Astrocyte (in vitro differentiated cells and primary cell): ENCODE measurements around the gene PAAF1. TPM values are rescaled to one million over a fixed set of nuclear protein-coding genes. Genes with fewer than 3 reads are reported as not detected.

Experiments used
- DNase-seq: peaks from one replicate; pipeline ENCODE4 v3.0.0-alpha.2; 2010; ENCODE audit warnings: low read depth
- FAIRE-seq: peaks from 2 replicates; lab custom pipeline; 2011; peaks lifted over from hg19 to GRCh38; lab: Jason Lieb, UNC
- H2AFZ ChIP-seq: 2 replicates; pipeline ENCODE4 v1.6.0; 2012; ENCODE audit warnings: low read depth, low read length, inconsistent platforms
- H3K27ac ChIP-seq: 2 replicates; pipeline ENCODE4 v1.5.1; 2011; ENCODE audit warnings: low read depth, low read length, inconsistent platforms
- H3K27me3 ChIP-seq: 2 replicates; pipeline ENCODE4 v1.6.0; 2011; ENCODE audit warnings: low read length, inconsistent platforms; ENCODE audit not compliant: insufficient read depth
- H3K36me3 ChIP-seq: 2 replicates; pipeline ENCODE4 v1.5.1; 2011; ENCODE audit warnings: low read length, inconsistent platforms; ENCODE audit not compliant: insufficient read depth
- H3K4me1 ChIP-seq: 2 replicates; pipeline ENCODE4 v1.5.1; 2011; ENCODE audit warnings: low read length, inconsistent platforms; ENCODE audit not compliant: insufficient read depth
- H3K4me2 ChIP-seq: 2 replicates; pipeline ENCODE4 v1.6.0; 2012; ENCODE audit warnings: low read length, inconsistent platforms
- H3K4me3 ChIP-seq: 2 replicates; pipeline ENCODE4 v1.5.1; 2011; ENCODE audit warnings: low read depth, mild to moderate bottlenecking, low read length, inconsistent platforms; ENCODE audit not compliant: insufficient read depth
- H3K79me2 ChIP-seq: 2 replicates; pipeline ENCODE4 v1.6.0; 2012; ENCODE audit warnings: mild to moderate bottlenecking, low read length, inconsistent platforms; ENCODE audit not compliant: insufficient read depth
- H3K9ac ChIP-seq: 2 replicates; pipeline ENCODE4 v1.6.0; 2012; ENCODE audit warnings: mild to moderate bottlenecking, low read length, inconsistent platforms
- H3K9me3 ChIP-seq: 2 replicates; pipeline ENCODE4 v1.5.1; 2012; ENCODE audit warnings: low read depth, mild to moderate bottlenecking, low read length, inconsistent platforms; ENCODE audit not compliant: insufficient read depth
- H4K20me1 ChIP-seq: 2 replicates; pipeline ENCODE4 v1.6.0; 2012; ENCODE audit warnings: low read length, inconsistent platforms; ENCODE audit not compliant: insufficient read depth
- H3K27ac Mint-ChIP-seq: one replicate; pipeline ENCODE4 v1.8.0; 2021; ENCODE audit warnings: mild to moderate bottlenecking, mixed read lengths; ENCODE audit not compliant: unreplicated experiment
- H3K27me3 Mint-ChIP-seq: one replicate; pipeline ENCODE4 v1.8.0; 2021; ENCODE audit warnings: low read depth, mixed read lengths; ENCODE audit not compliant: unreplicated experiment
- H3K36me3 Mint-ChIP-seq: one replicate; pipeline ENCODE4 v1.8.0; 2021; ENCODE audit warnings: low read depth, mixed read lengths; ENCODE audit not compliant: unreplicated experiment
- H3K4me1 Mint-ChIP-seq: one replicate; pipeline ENCODE4 v1.8.0; 2021; ENCODE audit warnings: low read depth, mixed read lengths; ENCODE audit not compliant: unreplicated experiment
- H3K4me3 Mint-ChIP-seq: one replicate; pipeline ENCODE4 v1.8.0; 2021; ENCODE audit warnings: mild to moderate bottlenecking, moderate library complexity, mixed read lengths; ENCODE audit not compliant: unreplicated experiment
- H3K9me3 Mint-ChIP-seq: one replicate; pipeline ENCODE4 v1.8.0; 2021; ENCODE audit warnings: mild to moderate bottlenecking, mixed read lengths; ENCODE audit not compliant: unreplicated experiment
- CTCF ChIP-seq: IDR thresholded peaks from 2 replicates; pipeline ENCODE4 v1.5.1; 2011; ENCODE audit warnings: low read depth, mild to moderate bottlenecking, inconsistent platforms, low read length, moderate library complexity; ENCODE audit not compliant: insufficient read depth
- EZH2 ChIP-seq: IDR thresholded peaks from 2 replicates; pipeline ENCODE4 v1.6.1; 2012; ENCODE audit warnings: mild to moderate bottlenecking, low read length, inconsistent platforms; ENCODE audit not compliant: insufficient read depth
- total RNA-seq: library from RNA; stranded (reverse); gene quantifications from 2 replicates; pipeline ENCODE4 v1.2.1, GENCODE V29; 2021

The PAAF1 gene
- total RNA-seq, 1 donor from 2014 or later, result 14.2 TPM

GRCh38 chr11:73929388-73929787, 52.6 kb downstream of the PAAF1 start:
- DNase-seq (no peak), FAIRE-seq (no peak)
- H3K9me3 Mint-ChIP-seq, result peaks cover 2% of the 10 kb centered on the region
- no peaks in the 10 kb centered on the region for H3K27me3 ChIP-seq
- H3K4me3 ChIP-seq, result no peak overlapping the region
- H3K4me3 Mint-ChIP-seq, result no peak overlapping the region
- no peaks in the 10 kb centered on the region for H4K20me1 ChIP-seq
- H3K79me2 ChIP-seq, result no peaks in the 10 kb centered on the region
- H3K27ac Mint-ChIP-seq, result no peak overlapping the region
- no peak overlapping the region for H3K27ac ChIP-seq
- H3K4me2 ChIP-seq, result no peak overlapping the region
- no peak overlapping the region for H2AFZ ChIP-seq
- H3K36me3 ChIP-seq, result peaks cover 12% of the 10 kb centered on the region
- H3K36me3 Mint-ChIP-seq, result peaks cover 11% of the 10 kb centered on the region
- TF ChIP-seq EZH2 (no peak), CTCF (no peak)
- H3K27me3 Mint-ChIP-seq, result no peaks in the 10 kb centered on the region
- H3K4me1 ChIP-seq, result no peaks in the 10 kb centered on the region
- H3K9me3 ChIP-seq, result no peaks in the 10 kb centered on the region
- no peak overlapping the region for H3K9ac ChIP-seq
- H3K4me1 Mint-ChIP-seq, result no peaks in the 10 kb centered on the region

- Histone ChIP-seq H3K27ac (no peak overlapping the region), H3K27me3 (no peaks in the 10 kb centered on the region), H4K20me1 (no peaks in the 10 kb centered on the region), H3K79me2 (no peaks in the 10 kb centered on the region), H3K36me3 (peaks cover 12% of the 10 kb centered on the region), H3K9me3 (no peaks in the 10 kb centered on the region), H2AFZ (peak overlapping the region; percentile 54), H3K4me2 (no peak overlapping the region), H3K4me1 (no peaks in the 10 kb centered on the region), H3K9ac (no peak overlapping the region), H3K4me3 (no peak overlapping the region)
- no peak overlapping the region for H3K27ac Mint-ChIP-seq
- H3K4me3 Mint-ChIP-seq, result no peak overlapping the region
- H3K27me3 Mint-ChIP-seq, result no peaks in the 10 kb centered on the region
- peaks cover 2% of the 10 kb centered on the region for H3K9me3 Mint-ChIP-seq
- peak; percentile 23 for FAIRE-seq
- H3K36me3 Mint-ChIP-seq, result peaks cover 9% of the 10 kb centered on the region
- no peak for TF ChIP-seq EZH2
- peak; percentile 43 for TF ChIP-seq CTCF
- H3K4me1 Mint-ChIP-seq, result no peaks in the 10 kb centered on the region
- DNase-seq, result peak; percentile 65
Observed at GRCh38 chr11:73931039-73931645, 54.3 kb downstream of the PAAF1 start.

- Mint-ChIP-seq H3K4me3 (no peak overlapping the region), H3K4me1 (no peaks in the 10 kb centered on the region), H3K9me3 (peaks cover 2% of the 10 kb centered on the region), H3K27me3 (no peaks in the 10 kb centered on the region), H3K27ac (no peak overlapping the region), H3K36me3 (peaks cover 9% of the 10 kb centered on the region)
- H3K9ac ChIP-seq, result no peak overlapping the region
- no peak overlapping the region for H3K27ac ChIP-seq
- TF ChIP-seq EZH2, result no peak
- no peak for TF ChIP-seq CTCF
- H3K27me3 ChIP-seq, result no peaks in the 10 kb centered on the region
- no peaks in the 10 kb centered on the region for H3K79me2 ChIP-seq
- H2AFZ ChIP-seq, result no peak overlapping the region
- peaks cover 9% of the 10 kb centered on the region for H3K36me3 ChIP-seq
- H3K4me2 ChIP-seq, result no peak overlapping the region
- H3K4me1 ChIP-seq, result no peaks in the 10 kb centered on the region
- H3K9me3 ChIP-seq, result no peaks in the 10 kb centered on the region
- no peak for FAIRE-seq
- H3K4me3 ChIP-seq, result no peak overlapping the region
- no peak for DNase-seq
- H4K20me1 ChIP-seq, result no peaks in the 10 kb centered on the region
Observed at GRCh38 chr11:73931951-73932350, 55.2 kb downstream of the PAAF1 start.
